Activated CD8-positive, alpha-beta memory T cell treated with anti-CD3 and anti-CD28 coated beads for 1 hour (primary cell): ENCODE measurements around the gene NOL9.
A peak's percentile ranks its signal among the peaks of the same experiment; 100 is the strongest.

Experiments
- DNase-seq, 2 donors: peaks; one replicate each; pipeline ENCODE4 v3.0.0-alpha.2; 2020; ENCODE audit warnings: low read depth in 1 of 2; ENCODE audit errors: extremely low read depth in 1 of 2

Gene NOL9

GRCh38 chr1:6491966-6492365, 62.3 kb downstream of the NOL9 start:
- no peak for DNase-seq

GRCh38 chr1:6491480-6491962, 62.8 kb downstream of the NOL9 start, which contains the start of gene PLEKHG5:
Gene PLEKHG5 (minus strand): TSS chr1:6491667. CDS start chr1:6477571, 14,096 bp downstream.
- DNase-seq: no peak

- no peak for DNase-seq
Measured at GRCh38 chr1:6491081-6491449, 63.2 kb downstream of the NOL9 start.

- peak in 1 of 2 donors; percentile 29 for DNase-seq
Measured at GRCh38 chr1:6490181-6491080, 63.9 kb downstream of the NOL9 start.

GRCh38 chr1:6489799-6490180, 64.5 kb downstream of the NOL9 start:
- DNase-seq: peak in 1 of 2 donors; percentile 64

GRCh38 chr1:6489383-6489765, 64.9 kb downstream of the NOL9 start:
- no peak for DNase-seq

- no peak for DNase-seq
Measured at GRCh38 chr1:6488602-6489382, 65.5 kb downstream of the NOL9 start.

GRCh38 chr1:6487804-6488484, 66.4 kb downstream of the NOL9 start:
- no peak for DNase-seq

GRCh38 chr1:6486433-6487011, 67.8 kb downstream of the NOL9 start:
- peak; percentile 62 to 83 for DNase-seq

- no peak for DNase-seq
Measured at GRCh38 chr1:6485168-6486101, 68.9 kb downstream of the NOL9 start.

GRCh38 chr1:6484826-6485167, 69.5 kb downstream of the NOL9 start:
- no peak for DNase-seq

- no peak for DNase-seq
Measured at GRCh38 chr1:6483761-6484117, 70.6 kb downstream of the NOL9 start.

GRCh38 chr1:6483017-6483760, 71.1 kb downstream of the NOL9 start:
- DNase-seq: no peak

- DNase-seq: no peak
Measured at GRCh38 chr1:6481820-6482219, 72.5 kb downstream of the NOL9 start.

GRCh38 chr1:6477039-6477820, 77.1 kb downstream of the NOL9 start:
- no peak for DNase-seq

- DNase-seq: no peak
Measured at GRCh38 chr1:6476483-6476882, 77.8 kb downstream of the NOL9 start.

GRCh38 chr1:6475381-6476133, 78.8 kb downstream of the NOL9 start:
- DNase-seq: peak in 1 of 2 donors; percentile 73

- no peak for DNase-seq
Measured at GRCh38 chr1:6474815-6475282, 79.5 kb downstream of the NOL9 start.
